Occipital lobe (tissue), 2 donors: Measurements from ENCODE around the gene ATP6V1G1. TPM values are rescaled to one million over a fixed set of nuclear protein-coding genes. Genes with fewer than 3 reads are reported as not detected.

ENCODE experiments used
- DNase-seq: peaks from one replicate; lab custom pipeline; 2025; lab: John Stamatoyannopoulos, UW
- total RNA-seq: library from RNA; depleted of rRNA; stranded (reverse); fragments of >200 nt; gene quantifications from one replicate; pipeline ENCODE4 v1.2.3, GENCODE V29; 2014

ATP6V1G1 gene
- total RNA-seq, 1 donor from 2014 or later: 80.3 TPM

- peak; percentile 39 for DNase-seq
These were observed 24.1 kb downstream of the ATP6V1G1 start for GRCh38 chr9:114611516-114612271.

GRCh38 chr9:114612272-114612923, 24.8 kb downstream of the ATP6V1G1 start:
- no peak for DNase-seq

DNA sequence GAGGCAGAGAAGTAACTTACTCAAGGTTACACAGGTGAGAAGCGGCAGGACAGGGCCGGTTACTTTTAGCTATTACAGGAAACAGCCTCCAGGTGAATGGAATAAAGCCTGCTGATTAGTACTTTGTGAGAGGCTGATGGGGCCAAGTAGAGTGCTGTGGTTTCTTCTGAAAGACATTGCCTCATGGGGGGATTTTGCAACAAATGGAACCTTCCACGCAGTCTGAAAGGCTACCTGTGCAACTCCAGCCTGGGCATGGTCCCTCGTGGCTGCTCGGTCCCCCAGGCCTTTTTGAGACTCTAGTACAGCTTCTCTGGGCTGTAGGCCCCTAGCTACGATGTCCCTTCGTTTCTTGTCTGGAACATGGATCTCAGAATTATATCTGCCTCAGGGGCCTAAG, 25.5 kb downstream of the ATP6V1G1 start:
- DNase-seq: no peak

DNA sequence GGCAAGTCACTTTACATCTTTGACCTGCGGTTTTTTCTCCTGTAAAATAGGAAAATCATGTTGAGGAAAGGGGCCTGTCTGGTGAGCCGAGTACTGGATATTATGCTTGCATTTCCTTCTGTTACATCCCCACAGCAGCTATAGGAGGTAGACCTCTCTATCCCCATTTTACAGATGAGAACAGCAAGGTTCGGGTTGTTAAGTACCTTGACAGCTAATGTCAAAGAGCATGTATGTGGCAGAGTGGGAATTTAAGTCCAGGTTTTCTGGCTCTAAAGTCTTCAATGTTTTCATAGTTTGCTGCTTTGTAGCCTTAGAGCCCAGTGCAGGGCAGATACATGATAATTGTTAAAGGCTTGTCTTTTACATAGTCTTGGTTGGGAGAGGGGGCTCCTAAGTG, 26.4 kb downstream of the ATP6V1G1 start:
- no peak for DNase-seq

- DNase-seq: no peak
These were observed 26.8 kb downstream of the ATP6V1G1 start for GRCh38 chr9:114614373-114614772.

DNA sequence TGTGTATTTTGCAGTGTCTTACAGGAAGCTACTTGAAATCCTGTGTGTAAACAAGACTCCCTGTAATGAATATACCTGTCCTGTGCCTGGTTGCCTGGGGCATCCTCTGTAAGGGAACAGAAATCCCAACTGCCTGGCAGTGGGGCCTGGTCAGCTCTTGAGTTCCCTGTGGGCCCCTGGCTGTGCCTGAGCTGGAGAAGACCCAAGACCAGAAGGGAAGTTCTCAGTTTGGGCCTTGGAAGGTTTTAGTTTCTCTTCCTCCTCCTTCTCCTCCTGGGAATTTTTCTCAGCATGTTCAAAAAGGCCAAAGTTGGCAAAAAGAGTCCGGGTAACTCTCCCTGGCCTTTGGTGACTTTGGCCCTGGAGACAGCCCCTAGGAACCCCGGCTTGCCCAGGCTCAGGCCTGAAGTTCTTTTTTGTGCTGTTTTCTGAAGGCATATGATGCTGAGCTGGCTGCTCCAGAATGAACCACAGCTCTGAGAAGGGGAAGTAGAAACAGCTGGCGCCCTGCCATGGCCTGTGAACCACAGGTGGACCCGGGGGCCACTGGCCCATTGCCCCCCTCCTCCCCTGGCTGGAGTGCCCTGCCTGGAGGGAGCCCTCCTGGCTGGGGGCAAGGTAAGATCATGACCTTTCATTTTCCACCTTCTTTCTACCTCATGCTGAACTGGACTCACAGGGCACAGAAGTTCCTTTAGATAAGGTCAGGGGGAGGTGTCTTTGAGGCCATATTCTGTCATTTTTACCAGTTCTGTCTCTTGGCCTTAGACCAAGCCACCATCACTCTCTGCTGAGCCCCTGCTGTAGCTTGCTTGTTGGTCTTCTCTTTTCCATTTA, 29.3 kb downstream of the ATP6V1G1 start:
- no peak for DNase-seq

- DNase-seq: peak; percentile 36
These were observed 31.7 kb downstream of the ATP6V1G1 start for GRCh38 chr9:114619191-114619761.

DNA sequence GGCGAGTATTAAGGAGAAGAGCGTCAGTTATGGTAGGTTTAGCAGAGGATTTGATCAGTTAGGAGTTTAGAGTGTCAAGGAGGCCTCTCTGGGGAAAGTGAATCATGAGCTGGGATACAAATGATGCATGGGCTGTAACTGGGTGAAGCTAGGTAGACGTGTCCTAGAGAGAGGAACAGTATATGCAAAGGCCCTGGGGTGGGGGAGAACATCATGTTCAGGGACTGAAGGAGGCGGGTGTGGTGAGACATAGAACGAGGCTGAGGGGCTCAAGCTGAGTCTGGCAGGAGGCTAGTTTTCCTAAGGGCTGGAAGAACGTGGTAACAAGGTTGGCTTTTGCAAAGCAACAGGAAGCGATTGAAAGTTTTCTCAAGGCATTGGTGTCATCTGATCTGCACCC, 34.0 kb downstream of the ATP6V1G1 start:
- no peak for DNase-seq

DNA sequence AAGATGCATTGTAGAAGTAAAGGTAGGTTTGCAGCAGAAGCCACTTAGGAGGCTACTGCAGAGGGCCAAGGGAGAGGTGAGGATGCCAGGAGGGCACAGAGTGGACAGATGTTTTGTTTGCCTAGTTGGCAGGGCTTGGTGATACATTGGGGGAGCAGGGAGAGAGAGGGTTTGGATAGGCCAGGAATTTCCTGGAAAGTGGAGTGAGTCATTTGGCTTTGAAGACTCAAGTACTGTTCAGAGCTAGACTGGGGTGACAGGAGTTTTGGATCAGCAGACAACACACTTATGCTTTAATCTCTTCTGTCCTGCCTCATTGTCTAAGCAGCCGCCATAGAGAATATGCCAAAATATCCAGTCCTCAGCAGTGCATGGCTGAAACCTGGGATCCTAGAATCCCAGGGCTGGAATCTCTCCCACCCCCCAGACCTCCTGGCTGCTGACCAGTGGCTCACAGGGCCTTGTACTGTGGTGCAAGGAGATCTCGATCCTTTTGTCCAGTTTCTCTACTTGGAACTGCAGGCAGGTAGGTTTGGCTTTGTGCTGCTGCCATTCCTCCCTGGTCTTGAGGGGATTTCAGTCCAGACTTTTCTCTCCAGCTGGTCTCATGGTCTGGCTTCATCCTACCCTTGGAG, 34.5 kb downstream of the ATP6V1G1 start:
- DNase-seq: peak; percentile 11

DNA sequence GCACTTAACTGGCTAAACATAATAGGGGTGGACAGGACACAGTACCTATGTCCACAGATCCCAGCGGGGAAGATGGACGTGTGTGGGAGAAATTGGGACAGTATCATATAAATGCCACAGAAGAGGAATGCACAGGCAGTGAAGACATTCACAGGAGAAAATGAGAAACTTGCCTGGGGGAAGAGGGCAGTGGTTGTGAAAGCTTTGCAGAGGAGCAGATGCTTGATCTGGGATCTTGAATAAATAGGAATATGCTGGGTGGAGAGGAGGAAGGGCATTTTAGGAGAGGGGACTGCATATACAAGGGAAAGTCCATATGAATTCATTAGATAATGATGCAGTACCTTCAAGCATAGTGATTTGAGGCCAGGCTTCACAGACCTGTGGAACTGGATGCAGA, 37.1 kb downstream of the ATP6V1G1 start:
- no peak for DNase-seq

DNA sequence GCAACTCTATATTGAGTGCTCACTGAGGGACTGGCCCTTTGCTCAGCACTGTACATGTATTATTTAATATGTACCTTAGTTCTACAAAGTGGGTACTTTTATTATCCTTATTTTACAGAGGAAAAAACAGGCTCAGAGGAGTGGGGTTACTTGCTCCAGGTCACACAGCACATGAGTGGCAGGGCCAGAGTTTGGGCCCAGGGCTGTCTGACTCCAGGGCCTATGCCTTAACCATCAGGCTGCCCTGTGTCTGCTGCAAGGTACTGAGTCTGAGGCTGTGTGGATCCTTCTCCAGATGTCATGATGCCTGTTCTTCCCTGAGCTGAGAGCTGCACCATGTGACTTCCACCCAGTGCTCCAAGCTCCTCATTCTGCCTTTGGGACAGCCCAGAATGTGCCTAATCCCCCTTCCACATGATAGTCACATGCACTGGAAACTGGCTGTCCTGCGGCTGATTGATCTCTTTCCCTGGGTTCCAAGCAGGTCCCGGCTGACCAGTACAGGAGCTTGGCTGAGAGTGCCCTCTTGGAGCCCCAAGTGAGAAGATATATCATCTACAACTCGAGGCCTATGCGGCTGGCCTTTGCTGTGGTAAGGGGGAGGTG, 38.9 kb downstream of the ATP6V1G1 start:
- DNase-seq: no peak

DNA sequence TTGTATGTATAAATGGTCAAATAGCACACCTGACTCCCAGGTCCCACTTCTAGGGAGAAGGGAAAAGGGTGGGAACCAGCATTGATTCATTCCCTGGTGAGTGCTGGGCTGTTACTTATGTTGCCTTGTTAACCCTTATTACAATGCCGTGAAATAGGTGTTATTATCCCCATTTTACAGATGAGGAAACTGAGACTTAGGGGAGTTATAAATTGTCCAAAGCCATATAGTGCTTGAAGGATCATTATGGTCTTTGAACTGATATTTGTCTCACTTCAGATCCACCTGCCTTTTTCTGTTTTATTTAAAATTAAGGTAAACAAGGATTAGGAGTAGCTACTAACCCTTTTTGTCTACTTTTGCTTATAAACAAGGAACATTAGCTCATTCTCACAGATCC, 40.0 kb downstream of the ATP6V1G1 start:
- no peak for DNase-seq

DNA sequence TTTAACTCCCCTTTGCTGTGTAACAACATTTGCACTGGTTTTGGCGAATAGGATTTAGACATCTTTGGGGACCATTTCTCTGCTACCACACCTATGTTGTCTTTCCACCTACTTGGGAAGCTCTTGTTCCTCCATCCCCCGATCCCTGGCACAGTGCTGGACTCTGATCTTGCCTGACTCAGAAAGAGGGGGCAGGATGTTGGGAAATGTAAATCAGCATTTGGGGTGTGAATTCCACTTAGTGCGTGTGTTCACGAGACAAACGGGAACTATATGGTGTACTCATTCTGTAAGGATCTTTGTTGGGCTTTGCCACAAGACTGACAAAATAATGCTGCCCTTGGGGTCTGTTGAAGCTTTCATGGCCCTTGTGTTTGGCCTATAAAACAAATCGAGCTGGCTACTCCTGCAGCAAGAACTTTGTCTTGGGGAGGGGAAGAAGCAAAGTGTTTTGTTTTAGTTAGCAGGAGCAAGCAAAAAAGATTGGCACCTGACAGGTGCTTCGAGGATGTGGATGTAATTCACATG, 42.1 kb downstream of the ATP6V1G1 start:
- DNase-seq: peak; percentile 28

GRCh38 chr9:114631166-114631565, 43.6 kb downstream of the ATP6V1G1 start:
- no peak for DNase-seq

DNA sequence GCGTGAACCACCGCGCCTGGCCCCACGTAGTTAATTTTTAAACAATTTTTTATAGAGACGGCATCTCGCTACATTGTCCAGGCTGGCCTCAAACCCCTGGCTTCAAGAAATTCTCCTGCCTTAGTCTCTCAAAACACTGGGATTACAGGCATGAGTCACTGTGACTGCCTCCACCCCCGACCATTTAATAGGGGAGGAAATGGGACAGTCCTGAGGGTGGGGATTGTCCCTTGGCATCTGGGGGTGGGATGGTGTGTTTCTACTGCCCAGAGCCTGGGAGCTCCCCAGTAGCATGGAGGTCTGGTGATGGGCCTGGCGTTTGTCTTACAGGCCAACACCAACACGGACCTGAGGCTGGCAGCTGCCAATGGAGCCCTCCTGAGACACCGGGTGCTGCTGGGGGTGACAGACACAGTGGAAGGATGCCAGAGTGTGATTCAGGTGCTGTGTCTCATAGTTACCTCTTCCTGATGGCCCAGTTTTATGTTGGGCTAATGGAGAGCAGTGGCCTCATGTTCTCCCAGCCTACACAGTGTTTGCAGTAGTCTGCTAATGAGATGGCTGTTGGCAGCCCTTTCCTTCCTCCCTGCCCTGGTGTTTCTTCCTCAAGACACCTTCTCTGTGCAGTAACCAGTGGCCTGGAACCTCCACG, 46.0 kb downstream of the ATP6V1G1 start:
- DNase-seq: no peak

- DNase-seq: no peak
These were observed 46.8 kb downstream of the ATP6V1G1 start for GRCh38 chr9:114634387-114634786.

DNA sequence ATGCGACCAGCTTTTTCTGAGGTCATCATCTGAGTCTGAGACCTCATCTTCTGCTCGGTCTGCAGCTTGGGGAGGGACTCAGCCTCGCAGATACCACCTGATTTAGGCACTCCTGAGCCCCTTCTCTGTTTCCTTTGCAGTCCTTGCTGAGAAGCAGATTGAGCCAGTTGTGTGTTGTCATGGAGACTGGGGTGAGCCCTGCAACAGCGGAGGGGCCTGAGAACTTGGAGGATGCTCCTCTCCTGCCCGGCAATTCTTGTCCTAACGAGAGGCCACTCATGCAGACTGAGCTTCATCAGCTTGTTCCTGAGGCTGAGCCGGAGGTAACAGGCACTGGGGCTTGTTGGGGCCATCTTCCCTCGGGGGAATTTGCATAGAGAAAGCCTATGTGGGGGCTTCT, 50.8 kb downstream of the ATP6V1G1 start:
- no peak for DNase-seq

GRCh38 chr9:114641967-114642366, 54.4 kb downstream of the ATP6V1G1 start:
- no peak for DNase-seq

GRCh38 chr9:114643001-114643400, 55.4 kb downstream of the ATP6V1G1 start:
- DNase-seq: no peak

DNA sequence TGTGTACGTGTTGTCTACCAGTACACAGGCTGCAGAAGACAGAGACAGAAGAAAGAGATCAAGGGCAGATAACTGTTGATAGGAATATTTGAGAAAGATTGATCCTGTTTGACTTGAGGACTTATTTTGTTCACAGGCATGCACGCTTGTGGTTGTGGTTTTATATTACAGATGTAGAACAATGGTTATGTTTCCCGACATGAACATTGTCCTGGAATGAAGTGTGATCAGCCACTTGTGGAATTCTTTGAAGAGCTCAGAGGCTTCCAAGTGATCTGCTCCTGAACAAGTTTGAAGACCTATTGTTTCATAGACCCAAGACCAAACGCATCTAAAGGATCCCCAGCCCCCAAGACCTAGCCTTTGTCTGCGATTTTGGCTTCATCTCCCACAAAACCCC, 56.3 kb downstream of the ATP6V1G1 start:
- DNase-seq: no peak
